C1 segment of cervical spinal cord (tissue), 14 donors: ENCODE measurements around the gene WRNIP1.

Source experiments
- DNase-seq, 14 donors: peaks; one replicate each; lab custom pipeline; 2025; lab: John Stamatoyannopoulos, UW

WRNIP1 gene

DNA sequence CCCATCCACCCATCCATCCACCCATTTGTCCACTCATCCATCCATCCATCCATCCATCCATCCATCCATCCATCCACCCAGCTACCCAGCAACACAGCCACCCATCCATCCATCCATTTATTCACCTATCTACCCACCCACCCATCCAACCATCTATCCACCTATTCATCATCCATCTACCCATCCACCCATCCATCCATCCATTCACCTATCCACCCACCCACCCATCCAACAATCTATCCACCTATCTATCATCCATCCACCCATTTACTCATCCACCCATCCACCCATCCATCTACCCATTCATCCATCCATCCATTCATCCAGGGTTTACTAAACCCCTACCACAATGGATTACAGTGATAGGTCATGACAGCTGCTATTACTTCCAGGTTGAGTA is 69.1 kb downstream of the WRNIP1 start:
- no peak for DNase-seq
